ENCODE measurements around the gene SPEF2. TPM values are rescaled to one million over a fixed set of nuclear protein-coding genes. Genes with fewer than 3 reads are reported as not detected.
A peak's percentile ranks its signal among the peaks of the same experiment; 100 is the strongest.

SPEF2 gene
- total RNA-seq, 1 experiment from 2014 or later = 4.0 TPM

GRCh38 chr5:35776757-35777156 is 159.1 kb downstream of the SPEF2 start:
- peaks cover 10% of the 10 kb centered on the region for H3K27me3 Mint-ChIP-seq (ENCODE audit: insufficient read depth, unreplicated experiment)
- H3K9me3 Mint-ChIP-seq (ENCODE audit: unreplicated experiment) = no peaks in the 10 kb centered on the region
- ChIA-PET CTCF (no interaction called here), POLR2A (no interaction called here)
- no peak overlapping the region for H3K4me3 Mint-ChIP-seq (ENCODE audit: unreplicated experiment)
- no peaks in the 10 kb centered on the region for H3K36me3 Mint-ChIP-seq (ENCODE audit: insufficient read depth, unreplicated experiment)
- TF ChIP-seq CTCF (IDR thresholded peaks at IDR 0.05; ENCODE audit: insufficient read depth in 1 of 2, low read depth in 1 of 2, low read length in 1 of 2, severe bottlenecking in 1 of 2, unreplicated experiment in 1 of 2) = no peak
- Histone ChIP-seq H3K4me3 (ENCODE audit: low read depth, low read length) (no peak overlapping the region), H3K4me1 (no peaks in the 10 kb centered on the region), H3K27me3 (replicated peaks; ENCODE audit: control insufficient read depth, insufficient read depth, low read length) (no peaks in the 10 kb centered on the region; the same call in none of the 2 replicates), H3K9me3 (no peaks in the 10 kb centered on the region), H3K36me3 (ENCODE audit: control insufficient read depth, insufficient read depth, low read length) (no peaks in the 10 kb centered on the region)
- H3K27ac Mint-ChIP-seq (ENCODE audit: unreplicated experiment) = no peak overlapping the region
- DNase-seq = no peak
- intact Hi-C loops (cut with micrococcal nuclease; ENCODE audit: unreplicated experiment) = loop anchor here (1.0 kb wide), 3 partner anchors 39 to 265 kb away; no protein-coding TSS in a partner anchor
- no peaks in the 10 kb centered on the region for H3K4me1 Mint-ChIP-seq (ENCODE audit: low read depth, unreplicated experiment)
- BruUV-seq (replicated peaks) = no TSS peak

GRCh38 chr5:35777358-35778087 is 159.9 kb downstream of the SPEF2 start:
- Mint-ChIP-seq H3K9me3 (ENCODE audit: unreplicated experiment) (no peaks in the 10 kb centered on the region), H3K27me3 (ENCODE audit: insufficient read depth, unreplicated experiment) (peaks cover 6% of the 10 kb centered on the region), H3K4me1 (ENCODE audit: low read depth, unreplicated experiment) (no peaks in the 10 kb centered on the region), H3K27ac (ENCODE audit: unreplicated experiment) (no peak overlapping the region), H3K36me3 (ENCODE audit: insufficient read depth, unreplicated experiment) (no peaks in the 10 kb centered on the region), H3K4me3 (ENCODE audit: unreplicated experiment) (no peak overlapping the region)
- DNase-seq = peak; percentile 67 to 70
- H3K36me3 ChIP-seq (ENCODE audit: control insufficient read depth, insufficient read depth, low read length) = no peaks in the 10 kb centered on the region
- no peak overlapping the region for H3K4me3 ChIP-seq (ENCODE audit: low read depth, low read length)
- BruUV-seq (replicated peaks) = no TSS peak
- no peaks in the 10 kb centered on the region; the same call in none of the 2 replicates for H3K27me3 ChIP-seq (replicated peaks; ENCODE audit: control insufficient read depth, insufficient read depth, low read length)
- no peaks in the 10 kb centered on the region for H3K9me3 ChIP-seq
- intact Hi-C loops (cut with micrococcal nuclease; ENCODE audit: unreplicated experiment) = loop anchor here (1.0 kb wide), 3 partner anchors 38 to 264 kb away; no protein-coding TSS in a partner anchor
- ChIA-PET CTCF (no interaction called here), POLR2A (no interaction called here)
- no peaks in the 10 kb centered on the region for H3K4me1 ChIP-seq
- peak; percentile 56 to 69 for TF ChIP-seq CTCF (IDR thresholded peaks at IDR 0.05; ENCODE audit: insufficient read depth in 1 of 2, low read depth in 1 of 2, low read length in 1 of 2, severe bottlenecking in 1 of 2, unreplicated experiment in 1 of 2)

- DNase-seq = no peak
- ChIA-PET POLR2A (no interaction called here), CTCF (interaction anchor here (0.6 to 1.1 kb wide), 2 partner anchors 148 to 337 kb away, joined by 3 to 4 read pairs; no protein-coding TSS in a partner anchor)
- H3K4me1 ChIP-seq = no peaks in the 10 kb centered on the region
- no peaks in the 10 kb centered on the region; the same call in none of the 2 replicates for H3K27me3 ChIP-seq (replicated peaks; ENCODE audit: control insufficient read depth, insufficient read depth, low read length)
- no peaks in the 10 kb centered on the region for H3K4me1 Mint-ChIP-seq (ENCODE audit: low read depth, unreplicated experiment)
- no peak overlapping the region for H3K4me3 Mint-ChIP-seq (ENCODE audit: unreplicated experiment)
- H3K36me3 Mint-ChIP-seq (ENCODE audit: insufficient read depth, unreplicated experiment) = no peaks in the 10 kb centered on the region
- intact Hi-C loops (cut with micrococcal nuclease; ENCODE audit: unreplicated experiment) = no loop called here
- peaks cover 6% of the 10 kb centered on the region for H3K27me3 Mint-ChIP-seq (ENCODE audit: insufficient read depth, unreplicated experiment)
- no peaks in the 10 kb centered on the region for H3K9me3 Mint-ChIP-seq (ENCODE audit: unreplicated experiment)
- H3K4me3 ChIP-seq (ENCODE audit: low read depth, low read length) = no peak overlapping the region
- no peaks in the 10 kb centered on the region for H3K36me3 ChIP-seq (ENCODE audit: control insufficient read depth, insufficient read depth, low read length)
- no TSS peak for BruUV-seq (replicated peaks)
- H3K9me3 ChIP-seq = no peaks in the 10 kb centered on the region
- no peak for TF ChIP-seq CTCF (IDR thresholded peaks at IDR 0.05; ENCODE audit: insufficient read depth in 1 of 2, low read depth in 1 of 2, low read length in 1 of 2, severe bottlenecking in 1 of 2, unreplicated experiment in 1 of 2)
- H3K27ac Mint-ChIP-seq (ENCODE audit: unreplicated experiment) = no peak overlapping the region
Measured at GRCh38 chr5:35778259-35778769, 160.7 kb downstream of the SPEF2 start.

All from Caco-2 (cell line).